Lung (tissue), 12 donors: ENCODE results near the gene TBC1D30. TPM values are rescaled to one million over a fixed set of nuclear protein-coding genes. Genes with fewer than 3 reads are reported as not detected.

Experiments used
- ATAC-seq: fragments of 200-7000 bp; cut with Tn5 transposase; one replicate; pipeline ENCODE4 v1.9.1; 2020; ENCODE audit warnings: moderate number of reproducible peaks; ENCODE audit not compliant: insufficient read depth, low FRiP score
- DNase-seq, 3 donors: peaks; one replicate each; pipeline ENCODE4 v3.0.0-alpha.2; 2013 to 2017
- H3K27ac ChIP-seq, 2 donors: one replicate each; pipeline ENCODE4 v1.5.1; 2013; ENCODE audit warnings: mild to moderate bottlenecking in 2 of 2, moderate library complexity in 2 of 2, control low read depth in 1 of 2, inconsistent platforms in 1 of 2, low read depth in 1 of 2, low read length in 1 of 2
- H3K27me3 ChIP-seq, 3 donors: one replicate each; pipeline ENCODE4 v1.5.1; 2013; ENCODE audit warnings: low read length in 2 of 3; ENCODE audit not compliant: control insufficient read depth in 3 of 3, insufficient read depth in 3 of 3
- H3K36me3 ChIP-seq, 4 donors: one replicate each; pipeline ENCODE4 v1.5.1; 2013; ENCODE audit warnings: low read length in 4 of 4, mild to moderate bottlenecking in 1 of 4, moderate library complexity in 1 of 4; ENCODE audit not compliant: control insufficient read depth in 4 of 4, insufficient read depth in 4 of 4
- H3K4me1 ChIP-seq, 5 donors: one replicate each; pipeline ENCODE4 v1.5.1; 2013; ENCODE audit warnings: low read length in 5 of 5, mild to moderate bottlenecking in 2 of 5, moderate library complexity in 1 of 5; ENCODE audit not compliant: control insufficient read depth in 5 of 5, insufficient read depth in 5 of 5
- H3K4me3 ChIP-seq: one replicate; pipeline ENCODE4 v1.5.1; 2013; ENCODE audit warnings: mild to moderate bottlenecking, control low read depth, moderate library complexity
- H3K9ac ChIP-seq, 2 donors: one replicate each; pipeline ENCODE4 v1.5.1; 2013; ENCODE audit warnings: low read length in 2 of 2, control low read depth in 1 of 2; ENCODE audit not compliant: insufficient read depth in 1 of 2
- H3K9me3 ChIP-seq, 4 donors: one replicate each; pipeline ENCODE4 v1.5.1; 2013; ENCODE audit warnings: low read length in 3 of 4, mild to moderate bottlenecking in 1 of 4, moderate library complexity in 1 of 4; ENCODE audit not compliant: control insufficient read depth in 4 of 4, insufficient read depth in 3 of 4
- WGBS, 2 donors: extraction: QIAGEN DNeasy Blood & Tissue Kit; methylation state at CpG; one replicate each; pipeline ENCODE4 v1.1.7; 2013; 5-methylcytosine and 5-hydroxymethylcytosine counted together
- polyA plus RNA-seq, 2 donors: library from polyadenylated mRNA; stranded (reverse); fragments of 200-250 nt; gene quantifications; one replicate each; pipeline ENCODE4 v1.2.1, GENCODE V29; 2013
- total RNA-seq, 2 donors: library from RNA; depleted of rRNA in 1 of 2; stranded (reverse); fragments of >200 nt in 1 of 2; gene quantifications; one replicate each; pipeline ENCODE4 v1.2.1, GENCODE V29; 2014 to 2021
- TF ChIP-seq, protein P1 (sequence below): IDR thresholded peaks from 2 replicates; pipeline ENCODE4 v1.5.1; 2012; ENCODE audit warnings: mild to moderate bottlenecking; ENCODE audit errors: control extremely low read depth, extremely low read depth
- donor health status: control.
- donor health status: control.
- donor health status: Bipolar disorder and iron deficiency.
- donor health status: healthy.
- donor health status: DM: yes; HTN: yes; CAD: no.

Gene TBC1D30
- total and polyA plus RNA-seq, 4 donors: 3.3 to 15.7 (median 10.2) TPM

DNA sequence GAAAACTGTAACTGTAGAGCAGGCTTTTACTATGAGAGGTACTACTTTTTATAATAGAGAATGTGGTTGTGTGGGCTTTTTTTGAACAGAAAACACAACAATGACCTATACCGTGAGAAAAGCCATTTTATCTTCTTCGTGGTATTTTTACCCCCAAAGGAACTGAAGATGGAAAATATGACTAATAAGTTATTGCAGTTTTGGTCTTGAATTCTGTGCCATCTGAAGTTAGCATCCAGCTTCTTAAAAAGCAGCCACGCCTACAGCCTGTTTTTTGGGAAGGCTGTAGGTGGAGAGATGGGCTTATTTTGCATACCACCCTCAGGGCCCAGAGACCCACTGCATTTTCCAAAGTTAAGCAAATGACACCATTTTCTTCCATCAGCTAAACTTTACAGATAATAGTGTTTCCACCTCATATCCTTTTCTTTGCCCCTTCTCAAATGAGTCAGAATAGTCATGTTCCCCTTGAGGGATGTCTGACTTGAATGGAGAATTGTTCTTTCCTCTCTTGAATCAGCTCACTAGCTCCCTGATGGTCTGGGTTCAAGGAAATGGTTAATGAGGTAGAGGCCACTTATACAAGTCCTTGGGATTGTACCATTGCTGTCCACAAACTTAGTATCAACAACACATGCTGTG, 53.0 kb downstream of the TBC1D30 start:
- H3K4me3 ChIP-seq: no peak overlapping the region

GRCh38 chr12:64882687-64883086, 58.2 kb downstream of the TBC1D30 start:
- no peak for ATAC-seq
- Histone ChIP-seq H3K36me3 (no peaks in the 10 kb centered on the region), H3K27ac (no peak overlapping the region), H3K27me3 (no peaks in the 10 kb centered on the region), H3K4me3 (no peak overlapping the region), H3K9ac (no peak overlapping the region), H3K4me1 (no peaks in the 10 kb centered on the region), H3K9me3 (peaks cover 0 to 5% (median 0%) of the 10 kb centered on the region in 4 donors)
- WGBS, 2 donors: 94 to 95% methylated on average over 3 of the region's 3 CpGs
- TF ChIP-seq, protein P1, sequence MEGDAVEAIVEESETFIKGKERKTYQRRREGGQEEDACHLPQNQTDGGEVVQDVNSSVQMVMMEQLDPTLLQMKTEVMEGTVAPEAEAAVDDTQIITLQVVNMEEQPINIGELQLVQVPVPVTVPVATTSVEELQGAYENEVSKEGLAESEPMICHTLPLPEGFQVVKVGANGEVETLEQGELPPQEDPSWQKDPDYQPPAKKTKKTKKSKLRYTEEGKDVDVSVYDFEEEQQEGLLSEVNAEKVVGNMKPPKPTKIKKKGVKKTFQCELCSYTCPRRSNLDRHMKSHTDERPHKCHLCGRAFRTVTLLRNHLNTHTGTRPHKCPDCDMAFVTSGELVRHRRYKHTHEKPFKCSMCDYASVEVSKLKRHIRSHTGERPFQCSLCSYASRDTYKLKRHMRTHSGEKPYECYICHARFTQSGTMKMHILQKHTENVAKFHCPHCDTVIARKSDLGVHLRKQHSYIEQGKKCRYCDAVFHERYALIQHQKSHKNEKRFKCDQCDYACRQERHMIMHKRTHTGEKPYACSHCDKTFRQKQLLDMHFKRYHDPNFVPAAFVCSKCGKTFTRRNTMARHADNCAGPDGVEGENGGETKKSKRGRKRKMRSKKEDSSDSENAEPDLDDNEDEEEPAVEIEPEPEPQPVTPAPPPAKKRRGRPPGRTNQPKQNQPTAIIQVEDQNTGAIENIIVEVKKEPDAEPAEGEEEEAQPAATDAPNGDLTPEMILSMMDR: no peak
- DNase-seq: no peak

More for the DNA sequence above, 53.0 kb downstream of the TBC1D30 start:
- H3K4me1 ChIP-seq: no peaks in the 10 kb centered on the region
- ATAC-seq (no peak), DNase-seq (no peak)
- H3K27me3 ChIP-seq: no peaks in the 10 kb centered on the region
- WGBS, 2 donors: 87% methylated on average over 3 of the region's 3 CpGs
- H3K27ac ChIP-seq: no peak overlapping the region
- no peak overlapping the region for H3K9ac ChIP-seq
- peaks cover 0 to 5% (median 0%) of the 10 kb centered on the region in 4 donors for H3K9me3 ChIP-seq
- TF ChIP-seq, protein P1: no peak
- H3K36me3 ChIP-seq: no peaks in the 10 kb centered on the region

DNA sequence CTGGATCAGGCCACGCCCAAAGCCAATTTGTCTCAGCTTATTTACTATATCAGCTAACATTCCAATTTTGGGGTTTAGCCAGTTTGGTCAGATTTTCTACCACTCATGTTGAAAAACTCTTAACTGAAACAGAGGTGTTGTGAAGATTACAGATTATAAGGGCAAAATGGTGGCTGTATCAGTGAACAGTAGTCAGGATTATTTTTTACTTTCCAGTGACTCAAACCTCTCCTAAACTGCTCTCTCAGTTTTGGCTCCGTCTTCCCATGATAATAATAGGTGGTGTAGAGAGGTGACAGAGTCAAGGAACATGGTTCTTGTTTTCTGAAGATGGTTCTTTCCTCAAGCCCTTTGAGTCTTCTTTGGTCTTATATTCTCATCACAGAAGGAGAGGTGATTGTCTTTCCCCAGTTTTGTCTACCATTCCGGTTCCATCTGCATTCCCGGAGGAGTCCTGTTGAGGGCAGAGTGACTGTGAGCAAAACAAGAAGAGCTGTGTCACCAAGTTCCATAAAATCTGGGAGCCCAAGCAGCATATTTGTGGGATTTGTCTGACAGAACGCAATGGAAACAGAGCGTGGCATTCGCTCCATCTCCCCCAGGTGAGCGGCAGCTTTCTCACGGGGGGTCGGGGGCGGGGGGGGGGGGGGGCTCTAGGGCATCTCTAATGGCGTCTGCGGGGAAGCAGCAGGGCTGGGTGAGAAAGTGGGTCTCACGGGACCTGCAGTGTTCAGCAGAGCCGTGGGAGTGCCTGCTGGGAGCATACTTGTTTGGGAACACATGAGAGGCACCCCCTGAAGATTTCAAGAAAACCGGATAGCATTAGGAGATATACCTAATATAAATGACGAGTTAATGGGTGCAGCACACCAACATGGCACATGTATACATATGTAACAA, 59.1 kb downstream of the TBC1D30 start:
- 82 to 90% methylated on average over 17 of the region's 17 CpGs for WGBS, 2 donors

More for the DNA sequence above, 59.1 kb downstream of the TBC1D30 start:
- H3K4me3 ChIP-seq: no peak overlapping the region
- no peak overlapping the region for H3K27ac ChIP-seq
- H3K4me1 ChIP-seq: no peaks in the 10 kb centered on the region
- ATAC-seq (no peak), DNase-seq (peak in 1 of 3 donors; percentile 22)
- TF ChIP-seq, protein P1: no peak
- H3K36me3 ChIP-seq: no peaks in the 10 kb centered on the region
- peaks cover 0 to 5% (median 0%) of the 10 kb centered on the region in 4 donors for H3K9me3 ChIP-seq
- H3K27me3 ChIP-seq: no peaks in the 10 kb centered on the region
- no peak overlapping the region for H3K9ac ChIP-seq
